Natural killer cell treated with Interleukin-12 subunit alpha and Interleukin-12 subunit beta and Interleukin-15 and Interleukin-18, amount 100 ng/mL, for 72 hours (primary cell): ENCODE results near the gene HPS6. TPM values are rescaled to one million over a fixed set of nuclear protein-coding genes. Genes with fewer than 3 reads are reported as not detected.
A peak's percentile ranks its signal among the peaks of the same experiment; 100 is the strongest.

ENCODE experiments used
- ATAC-seq, 2 donors: fragments of 150-1000 bp; cut with Tn5 transposase in 1 of 2; sonication (Bioruptor Pico), chemical (Tn5 transposase) in 1 of 2; 2 replicates each; pipeline ENCODE4 v1.10.0; 2021
- DNase-seq: peaks from one replicate; pipeline ENCODE4 v3.0.0; 2022; ENCODE audit warnings: low spot score
- H3K27ac Mint-ChIP-seq, 2 donors: 1 replicate in 1 of 2; 2 replicates in 1 of 2; pipeline ENCODE4 v1.8.0; 2022; ENCODE audit warnings: mixed read lengths in 2 of 2, mild to moderate bottlenecking in 1 of 2, moderate library complexity in 1 of 2
- H3K27me3 Mint-ChIP-seq, 2 donors: 1 replicate in 1 of 2; 2 replicates in 1 of 2; pipeline ENCODE4 v1.8.0; 2022; ENCODE audit warnings: mixed read lengths in 2 of 2
- H3K36me3 Mint-ChIP-seq: one replicate; pipeline ENCODE4 v1.8.0; 2022; ENCODE audit warnings: mixed read lengths
- H3K4me1 Mint-ChIP-seq, 2 donors: 1 replicate in 1 of 2; 2 replicates in 1 of 2; pipeline ENCODE4 v1.8.0; 2022; ENCODE audit warnings: low read depth in 2 of 2, mixed read lengths in 2 of 2, mild to moderate bottlenecking in 1 of 2
- H3K4me3 Mint-ChIP-seq: one replicate; pipeline ENCODE4 v1.8.0; 2022; ENCODE audit warnings: mixed read lengths
- H3K9me3 Mint-ChIP-seq: 2 replicates; pipeline ENCODE4 v1.8.0; 2022; ENCODE audit warnings: mixed read lengths
- total RNA-seq, 2 donors: library from RNA; stranded (reverse); gene quantifications; one replicate each; pipeline ENCODE4 v1.2.3, GENCODE V29; 2022

The HPS6 gene
- total RNA-seq, 2 donors from 2014 or later: 25.0 to 28.6 TPM

- Mint-ChIP-seq H3K9me3 (no peaks in the 10 kb centered on the region), H3K27me3 (no peaks in the 10 kb centered on the region), H3K36me3 (no peaks in the 10 kb centered on the region), H3K4me3 (peak within 1 kb of the TSS; percentile 97), H3K4me1 (peaks cover 33 to 37% of the 10 kb centered on the region in 2 donors), H3K27ac (peak within 1 kb of the TSS; percentile 91 to 96)
- peak; percentile 98 to 99 for ATAC-seq
- peak; percentile 93 for DNase-seq
These were observed 9.3 kb upstream of the HPS6 start, which contains the start of gene ARMH3 for GRCh38 chr10:102055647-102056419. TSS of gene ARMH3 (minus strand) at chr10:102056173. CDS start at chr10:102040114, 16,059 bp downstream.

- H3K27ac Mint-ChIP-seq: no peak overlapping the region
- H3K4me1 Mint-ChIP-seq: peaks cover 17 to 18% of the 10 kb centered on the region in 2 donors
- ATAC-seq: no peak
- H3K9me3 Mint-ChIP-seq: no peaks in the 10 kb centered on the region
- H3K36me3 Mint-ChIP-seq: no peaks in the 10 kb centered on the region
- no peak overlapping the region for H3K4me3 Mint-ChIP-seq
- DNase-seq: no peak
- no peaks in the 10 kb centered on the region for H3K27me3 Mint-ChIP-seq
These were observed 5.2 kb upstream of the HPS6 start for GRCh38 chr10:102059987-102060386.

- no peak for ATAC-seq
- peak overlapping the region; percentile 90 to 95 for H3K27ac Mint-ChIP-seq
These were observed 664 bp upstream of the HPS6 start for GRCh38 chr10:102064503-102064867.

GRCh38 chr10:102065561-102066398, 631 bp downstream of the HPS6 start:
- Mint-ChIP-seq H3K9me3 (no peaks in the 10 kb centered on the region), H3K4me1 (peaks cover 16 to 28% of the 10 kb centered on the region in 2 donors), H3K36me3 (no peaks in the 10 kb centered on the region), H3K4me3 (peak overlapping the region; percentile 91), H3K27ac (peak overlapping the region; percentile 82 to 86), H3K27me3 (no peaks in the 10 kb centered on the region)
- ATAC-seq (peak; percentile 37 to 48), DNase-seq (no peak)

More at GRCh38 chr10:102064503-102064867, 664 bp upstream of the HPS6 start:
- H3K27me3 Mint-ChIP-seq: no peaks in the 10 kb centered on the region
- peak overlapping the region; percentile 91 for H3K4me3 Mint-ChIP-seq
- DNase-seq: no peak
- no peaks in the 10 kb centered on the region for H3K9me3 Mint-ChIP-seq
- peaks cover 16 to 25% of the 10 kb centered on the region in 2 donors for H3K4me1 Mint-ChIP-seq
- no peaks in the 10 kb centered on the region for H3K36me3 Mint-ChIP-seq

GRCh38 chr10:102066399-102067088, 1.4 kb downstream of the HPS6 start:
- peak overlapping the region; percentile 82 to 86 for H3K27ac Mint-ChIP-seq
- H3K9me3 Mint-ChIP-seq: no peaks in the 10 kb centered on the region
- H3K4me1 Mint-ChIP-seq: peaks cover 16 to 28% of the 10 kb centered on the region in 2 donors

GRCh38 chr10:102067091-102067916, 2.2 kb downstream of the HPS6 start:
- ATAC-seq: no peak
- H3K4me3 Mint-ChIP-seq: no peak overlapping the region
- H3K9me3 Mint-ChIP-seq: no peaks in the 10 kb centered on the region

More at GRCh38 chr10:102066399-102067088, 1.4 kb downstream of the HPS6 start:
- no peak for ATAC-seq
- Mint-ChIP-seq H3K4me3 (peak overlapping the region; percentile 91), H3K36me3 (no peaks in the 10 kb centered on the region), H3K27me3 (no peaks in the 10 kb centered on the region)
- no peak for DNase-seq

GRCh38 chr10:102068216-102068615, 3.1 kb downstream of the HPS6 start:
- ATAC-seq (no peak), DNase-seq (no peak)
- peaks cover 16 to 30% of the 10 kb centered on the region in 2 donors for H3K4me1 Mint-ChIP-seq
- H3K36me3 Mint-ChIP-seq: no peaks in the 10 kb centered on the region
- no peak overlapping the region for H3K4me3 Mint-ChIP-seq
- H3K9me3 Mint-ChIP-seq: no peaks in the 10 kb centered on the region
- no peaks in the 10 kb centered on the region for H3K27me3 Mint-ChIP-seq
- no peak overlapping the region for H3K27ac Mint-ChIP-seq

More at GRCh38 chr10:102067091-102067916, 2.2 kb downstream of the HPS6 start:
- peak overlapping the region in 1 of 2 donors; percentile 67 for H3K27ac Mint-ChIP-seq
- DNase-seq: no peak
- H3K27me3 Mint-ChIP-seq: no peaks in the 10 kb centered on the region
- no peaks in the 10 kb centered on the region for H3K36me3 Mint-ChIP-seq
- H3K4me1 Mint-ChIP-seq: peaks cover 16 to 28% of the 10 kb centered on the region in 2 donors

- Mint-ChIP-seq H3K9me3 (no peaks in the 10 kb centered on the region), H3K36me3 (no peaks in the 10 kb centered on the region), H3K4me3 (no peak overlapping the region), H3K4me1 (peaks cover 12 to 28% of the 10 kb centered on the region in 2 donors), H3K27me3 (no peaks in the 10 kb centered on the region), H3K27ac (no peak overlapping the region)
- DNase-seq (no peak), ATAC-seq (no peak)
These were observed 3.9 kb downstream of the HPS6 start for GRCh38 chr10:102069071-102069470.

GRCh38 chr10:102072673-102073527, 7.8 kb downstream of the HPS6 start:
- no peak overlapping the region for H3K27ac Mint-ChIP-seq

GRCh38 chr10:102083541-102083940, 18.4 kb downstream of the HPS6 start:
- H3K4me3 Mint-ChIP-seq: no peak overlapping the region
- H3K9me3 Mint-ChIP-seq: no peaks in the 10 kb centered on the region
- no peaks in the 10 kb centered on the region for H3K4me1 Mint-ChIP-seq
- DNase-seq (no peak), ATAC-seq (no peak)
- H3K36me3 Mint-ChIP-seq: no peaks in the 10 kb centered on the region
- H3K27me3 Mint-ChIP-seq: no peaks in the 10 kb centered on the region
- no peak overlapping the region for H3K27ac Mint-ChIP-seq

More at GRCh38 chr10:102072673-102073527, 7.8 kb downstream of the HPS6 start:
- Mint-ChIP-seq H3K4me3 (no peak overlapping the region), H3K36me3 (no peaks in the 10 kb centered on the region), H3K27me3 (no peaks in the 10 kb centered on the region), H3K4me1 (peaks cover 0 to 9% of the 10 kb centered on the region in 2 donors), H3K9me3 (no peaks in the 10 kb centered on the region)
- DNase-seq (peak; percentile 77), ATAC-seq (peak; percentile 78 to 83)

GRCh38 chr10:102085336-102085735, 20.2 kb downstream of the HPS6 start:
- H3K4me3 Mint-ChIP-seq: no peak overlapping the region
- no peaks in the 10 kb centered on the region for H3K27me3 Mint-ChIP-seq
- no peaks in the 10 kb centered on the region for H3K36me3 Mint-ChIP-seq
- no peaks in the 10 kb centered on the region for H3K4me1 Mint-ChIP-seq
- no peak for ATAC-seq
- no peak for DNase-seq
- no peaks in the 10 kb centered on the region for H3K9me3 Mint-ChIP-seq
- no peak overlapping the region for H3K27ac Mint-ChIP-seq

- Mint-ChIP-seq H3K27me3 (no peaks in the 10 kb centered on the region), H3K27ac (no peak overlapping the region), H3K9me3 (no peaks in the 10 kb centered on the region), H3K4me3 (no peak overlapping the region), H3K4me1 (no peaks in the 10 kb centered on the region), H3K36me3 (no peaks in the 10 kb centered on the region)
- ATAC-seq (no peak), DNase-seq (no peak)
These were observed 21.0 kb downstream of the HPS6 start for GRCh38 chr10:102086196-102086595.
